ENCODE results near the gene KSR1.
"Not testable (repeated sequence)": the region's sequence is repeated elsewhere in the genome, so short reads cannot be mapped to it uniquely, and the experiment has no call there.

Gene KSR1

DNA sequence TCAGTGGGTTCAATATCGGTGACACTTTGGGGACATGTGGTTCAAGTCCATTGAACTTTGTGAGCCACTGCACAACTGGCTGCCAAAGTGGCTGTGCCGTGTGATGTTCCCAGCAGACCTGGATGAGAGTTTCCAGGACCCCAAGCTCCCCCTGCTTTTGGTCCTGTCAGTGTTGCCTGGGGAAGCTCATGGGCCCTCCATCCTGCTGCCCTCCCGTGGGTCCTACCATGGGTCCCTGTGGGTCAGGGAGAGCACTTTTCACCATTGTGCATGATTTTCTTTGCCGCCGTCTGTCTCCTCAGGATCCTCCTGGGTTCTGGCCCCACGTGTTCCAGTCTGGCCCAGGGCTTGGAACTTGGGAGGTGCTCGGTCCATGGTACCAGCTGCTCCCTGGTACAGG, 212.9 kb downstream of the KSR1 start:
- no peak for DNase-seq

DNA sequence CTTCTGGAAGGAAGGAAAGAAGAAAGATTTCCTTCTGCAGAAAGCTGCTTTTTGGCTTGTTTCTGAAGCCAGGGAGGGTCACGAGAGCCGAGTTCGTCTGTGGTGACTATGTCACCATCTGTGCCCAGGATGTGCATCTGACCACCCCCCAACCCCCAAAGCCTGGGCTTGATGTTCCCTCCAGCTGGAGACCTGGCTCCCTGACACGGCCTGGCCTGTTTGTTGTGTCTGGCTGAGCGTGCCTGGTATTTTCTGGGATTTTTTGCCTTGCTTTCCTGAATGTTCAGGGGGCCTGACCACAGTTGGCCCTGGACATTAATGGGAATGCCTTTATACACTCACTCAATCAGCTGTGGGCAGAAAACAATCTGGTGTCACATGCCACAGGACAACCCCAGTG, 213.6 kb downstream of the KSR1 start:
- no peak for DNase-seq

DNA sequence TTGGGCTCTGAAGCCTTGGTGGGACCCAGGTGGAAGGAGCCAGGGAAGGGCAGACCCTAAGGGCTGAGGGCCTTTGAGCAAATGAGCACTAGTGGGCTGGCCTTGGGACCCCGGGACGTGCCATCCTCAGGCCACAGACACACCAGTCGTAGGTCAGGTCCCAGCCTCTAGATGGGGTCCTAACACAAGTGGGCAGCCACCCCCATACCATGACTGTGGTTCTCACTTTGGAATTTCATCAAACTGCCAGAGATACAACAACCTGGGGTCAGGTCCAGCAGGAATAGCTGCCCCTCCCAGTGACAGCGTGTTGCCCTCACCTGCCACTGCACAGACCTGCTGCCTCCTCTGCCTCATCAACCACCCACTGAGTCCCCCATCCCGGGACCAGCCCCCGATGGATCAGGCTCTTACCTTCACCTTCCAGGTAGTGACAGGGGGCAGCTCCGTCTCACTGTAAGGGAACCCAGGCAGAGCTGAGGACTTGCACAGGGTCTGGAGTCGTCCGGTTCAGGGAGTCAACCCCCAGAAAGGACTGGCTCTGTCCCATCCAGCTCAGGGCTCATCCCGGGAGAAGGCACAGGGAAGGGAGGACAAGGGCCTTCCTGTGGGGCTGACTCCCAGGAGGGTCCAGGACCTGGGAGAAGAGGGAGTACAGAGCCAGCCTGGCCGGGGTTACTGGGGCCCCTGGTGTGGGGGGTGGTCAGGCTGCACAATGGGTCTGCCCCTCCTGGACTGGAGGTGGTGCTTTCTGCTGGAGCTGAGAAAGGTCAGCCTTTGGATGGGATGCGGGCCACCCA, 214.7 kb downstream of the KSR1 start:
- DNase-seq: no peak

DNA sequence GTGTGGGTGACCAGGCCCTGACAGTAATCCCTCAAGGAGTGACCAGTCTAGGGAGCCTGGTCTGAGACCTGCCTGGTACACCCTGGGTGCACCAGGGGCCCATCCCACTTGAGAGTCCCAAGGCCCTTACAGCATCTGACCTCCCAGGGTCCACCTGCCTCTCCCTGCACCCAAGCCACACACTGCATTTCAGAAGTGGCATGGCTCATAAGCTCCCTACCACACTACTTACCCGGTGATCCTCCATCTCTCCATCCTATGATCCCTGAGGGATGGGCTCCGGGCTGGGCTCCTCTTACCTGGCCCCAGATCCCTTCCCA, 215.3 kb downstream of the KSR1 start:
- DNase-seq: no peak

DNA sequence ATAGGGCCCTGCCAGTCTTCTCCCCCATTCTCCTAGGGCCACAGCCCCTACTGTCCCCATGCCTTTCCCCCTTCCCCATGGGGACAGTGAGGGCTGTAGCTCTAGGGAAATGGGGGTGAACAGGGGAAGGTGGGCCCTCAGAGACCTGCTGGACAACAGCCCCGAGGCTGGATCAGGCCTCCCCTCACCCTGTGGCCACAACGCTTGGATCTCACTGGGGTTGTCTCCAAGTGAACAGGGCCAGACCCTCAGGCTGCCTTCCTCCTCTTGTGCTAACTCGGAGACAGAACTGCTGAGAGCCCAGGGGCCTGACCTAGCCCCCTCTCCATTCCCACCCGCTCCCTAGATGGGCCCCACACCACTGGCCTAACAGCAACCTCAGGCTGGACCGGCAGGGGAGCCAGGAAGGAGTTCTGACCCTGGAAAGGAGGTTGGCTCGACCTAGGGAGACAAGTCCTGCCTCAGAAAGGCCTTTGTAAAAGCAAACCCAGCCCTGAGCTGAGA, 215.8 kb downstream of the KSR1 start:
- not testable (repeated sequence) for DNase-seq

DNA sequence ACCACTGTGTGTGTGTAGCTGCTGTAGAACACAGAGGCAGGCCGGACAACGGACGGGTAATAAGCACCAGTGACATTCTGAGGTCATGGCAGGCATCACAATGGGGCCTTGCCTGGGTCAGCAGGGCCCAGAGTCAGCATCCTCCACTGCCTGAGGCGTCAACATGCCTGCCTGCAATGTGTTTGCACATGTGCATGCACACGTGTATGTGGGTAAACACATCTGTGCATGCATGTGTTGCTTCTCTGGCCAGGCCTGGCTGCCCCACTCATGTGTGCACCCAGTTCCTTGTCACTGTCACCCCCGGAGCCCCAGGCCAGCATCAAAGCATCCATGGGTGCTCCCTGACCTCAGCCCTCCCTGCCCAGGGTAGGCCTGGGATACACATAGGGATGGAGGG, 218.1 kb downstream of the KSR1 start:
- DNase-seq: no peak
